ENCODE data around the gene DNAJC18.

- TF ChIP-seq, protein P1, sequence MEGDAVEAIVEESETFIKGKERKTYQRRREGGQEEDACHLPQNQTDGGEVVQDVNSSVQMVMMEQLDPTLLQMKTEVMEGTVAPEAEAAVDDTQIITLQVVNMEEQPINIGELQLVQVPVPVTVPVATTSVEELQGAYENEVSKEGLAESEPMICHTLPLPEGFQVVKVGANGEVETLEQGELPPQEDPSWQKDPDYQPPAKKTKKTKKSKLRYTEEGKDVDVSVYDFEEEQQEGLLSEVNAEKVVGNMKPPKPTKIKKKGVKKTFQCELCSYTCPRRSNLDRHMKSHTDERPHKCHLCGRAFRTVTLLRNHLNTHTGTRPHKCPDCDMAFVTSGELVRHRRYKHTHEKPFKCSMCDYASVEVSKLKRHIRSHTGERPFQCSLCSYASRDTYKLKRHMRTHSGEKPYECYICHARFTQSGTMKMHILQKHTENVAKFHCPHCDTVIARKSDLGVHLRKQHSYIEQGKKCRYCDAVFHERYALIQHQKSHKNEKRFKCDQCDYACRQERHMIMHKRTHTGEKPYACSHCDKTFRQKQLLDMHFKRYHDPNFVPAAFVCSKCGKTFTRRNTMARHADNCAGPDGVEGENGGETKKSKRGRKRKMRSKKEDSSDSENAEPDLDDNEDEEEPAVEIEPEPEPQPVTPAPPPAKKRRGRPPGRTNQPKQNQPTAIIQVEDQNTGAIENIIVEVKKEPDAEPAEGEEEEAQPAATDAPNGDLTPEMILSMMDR (IDR thresholded peaks at IDR 0.05; ENCODE audit: low read length): no peak
- no peak for TF ChIP-seq EZH2 (IDR thresholded peaks at IDR 0.05; ENCODE audit: borderline replicate concordance, low read length)
Observed at GRCh38 chr5:139396691-139397090, 42.6 kb downstream of the DNAJC18 start.

Data from OCI-LY1 (cell line).